ENCODE data around the gene XRCC6.
"Not testable (repeated sequence)": the region's sequence is repeated elsewhere in the genome, so short reads cannot be mapped to it uniquely, and the experiment has no call there.

The XRCC6 gene

GRCh38 chr22:41621099-41621910 is at the start of gene XRCC6:
Gene XRCC6 (plus strand): TSS chr22:41621295. CDS start chr22:41622005, 710 bp downstream.
- peak within 1 kb of the TSS; percentile 95 for H3K4me3 ChIP-seq (ENCODE audit: low read length)
- no peaks in the 10 kb centered on the region for H3K27me3 ChIP-seq (ENCODE audit: control insufficient read depth, insufficient read depth, low read length)
- no peaks in the 10 kb centered on the region for H3K36me3 ChIP-seq (ENCODE audit: control insufficient read depth, insufficient read depth, low read length)
- peaks cover 26% of the 10 kb centered on the region for H3K4me1 ChIP-seq (ENCODE audit: control insufficient read depth, insufficient read depth, low read length)
- peak within 1 kb of the TSS; percentile 94 for H3K9ac ChIP-seq (ENCODE audit: low read length)
- no peaks in the 10 kb centered on the region for H3K9me3 ChIP-seq (ENCODE audit: control insufficient read depth, low read length)

GRCh38 chr22:41571786-41572185 is 49.3 kb upstream of the XRCC6 start:
- H3K4me1 ChIP-seq (ENCODE audit: control insufficient read depth, insufficient read depth, low read length), result no peaks in the 10 kb centered on the region
- no peak overlapping the region for H3K9ac ChIP-seq (ENCODE audit: low read length)
- no peak overlapping the region for H3K4me3 ChIP-seq (ENCODE audit: low read length)
- H3K36me3 ChIP-seq (ENCODE audit: control insufficient read depth, insufficient read depth, low read length), result peaks cover 4% of the 10 kb centered on the region
- H3K9me3 ChIP-seq (ENCODE audit: control insufficient read depth, low read length), result no peaks in the 10 kb centered on the region
- no peaks in the 10 kb centered on the region for H3K27me3 ChIP-seq (ENCODE audit: control insufficient read depth, insufficient read depth, low read length)

GRCh38 chr22:41572305-41572704 is 48.8 kb upstream of the XRCC6 start:
- not testable (repeated sequence) for H3K36me3 ChIP-seq (ENCODE audit: control insufficient read depth, insufficient read depth, low read length); H3K27me3 ChIP-seq (ENCODE audit: control insufficient read depth, insufficient read depth, low read length); H3K4me3 ChIP-seq (ENCODE audit: low read length); H3K9me3 ChIP-seq (ENCODE audit: control insufficient read depth, low read length); H3K4me1 ChIP-seq (ENCODE audit: control insufficient read depth, insufficient read depth, low read length); H3K9ac ChIP-seq (ENCODE audit: low read length)

- no peaks in the 10 kb centered on the region for H3K4me1 ChIP-seq (ENCODE audit: control insufficient read depth, insufficient read depth, low read length)
- H3K9me3 ChIP-seq (ENCODE audit: control insufficient read depth, low read length), result no peaks in the 10 kb centered on the region
- no peak overlapping the region for H3K9ac ChIP-seq (ENCODE audit: low read length)
Observed at GRCh38 chr22:41573677-41574076, 47.4 kb upstream of the XRCC6 start.

GRCh38 chr22:41574847-41575381 is 46.2 kb upstream of the XRCC6 start:
- Histone ChIP-seq H3K9me3 (ENCODE audit: control insufficient read depth, low read length) (no peaks in the 10 kb centered on the region), H3K27me3 (ENCODE audit: control insufficient read depth, insufficient read depth, low read length) (no peaks in the 10 kb centered on the region), H3K9ac (ENCODE audit: low read length) (no peak overlapping the region), H3K4me3 (ENCODE audit: low read length) (no peak overlapping the region), H3K36me3 (ENCODE audit: control insufficient read depth, insufficient read depth, low read length) (peaks cover 18% of the 10 kb centered on the region), H3K4me1 (ENCODE audit: control insufficient read depth, insufficient read depth, low read length) (peaks cover 9% of the 10 kb centered on the region)

More at GRCh38 chr22:41573677-41574076, 47.4 kb upstream of the XRCC6 start:
- no peak overlapping the region for H3K4me3 ChIP-seq (ENCODE audit: low read length)
- H3K36me3 ChIP-seq (ENCODE audit: control insufficient read depth, insufficient read depth, low read length), result peaks cover 14% of the 10 kb centered on the region
- H3K27me3 ChIP-seq (ENCODE audit: control insufficient read depth, insufficient read depth, low read length), result no peaks in the 10 kb centered on the region

GRCh38 chr22:41575533-41575932 is 45.6 kb upstream of the XRCC6 start:
- H3K9me3 ChIP-seq (ENCODE audit: control insufficient read depth, low read length), result no peaks in the 10 kb centered on the region
- no peak overlapping the region for H3K4me3 ChIP-seq (ENCODE audit: low read length)
- H3K4me1 ChIP-seq (ENCODE audit: control insufficient read depth, insufficient read depth, low read length), result peaks cover 9% of the 10 kb centered on the region
- H3K9ac ChIP-seq (ENCODE audit: low read length), result no peak overlapping the region
- no peaks in the 10 kb centered on the region for H3K27me3 ChIP-seq (ENCODE audit: control insufficient read depth, insufficient read depth, low read length)
- peaks cover 23% of the 10 kb centered on the region for H3K36me3 ChIP-seq (ENCODE audit: control insufficient read depth, insufficient read depth, low read length)

GRCh38 chr22:41576877-41577276 is 44.2 kb upstream of the XRCC6 start:
- Histone ChIP-seq H3K4me1 (ENCODE audit: control insufficient read depth, insufficient read depth, low read length) (peaks cover 9% of the 10 kb centered on the region), H3K4me3 (ENCODE audit: low read length) (no peak overlapping the region), H3K27me3 (ENCODE audit: control insufficient read depth, insufficient read depth, low read length) (no peaks in the 10 kb centered on the region), H3K9me3 (ENCODE audit: control insufficient read depth, low read length) (no peaks in the 10 kb centered on the region), H3K36me3 (ENCODE audit: control insufficient read depth, insufficient read depth, low read length) (peaks cover 23% of the 10 kb centered on the region), H3K9ac (ENCODE audit: low read length) (no peak overlapping the region)

GRCh38 chr22:41578114-41578513 is 43.0 kb upstream of the XRCC6 start:
- Histone ChIP-seq H3K9me3 (ENCODE audit: control insufficient read depth, low read length) (no peaks in the 10 kb centered on the region), H3K4me1 (ENCODE audit: control insufficient read depth, insufficient read depth, low read length) (peaks cover 9% of the 10 kb centered on the region), H3K9ac (ENCODE audit: low read length) (no peak overlapping the region), H3K4me3 (ENCODE audit: low read length) (no peak overlapping the region), H3K36me3 (ENCODE audit: control insufficient read depth, insufficient read depth, low read length) (peaks cover 23% of the 10 kb centered on the region), H3K27me3 (ENCODE audit: control insufficient read depth, insufficient read depth, low read length) (no peaks in the 10 kb centered on the region)

- H3K9me3 ChIP-seq (ENCODE audit: control insufficient read depth, low read length), result no peaks in the 10 kb centered on the region
- H3K4me1 ChIP-seq (ENCODE audit: control insufficient read depth, insufficient read depth, low read length), result peaks cover 11% of the 10 kb centered on the region
- no peak overlapping the region for H3K4me3 ChIP-seq (ENCODE audit: low read length)
- peak overlapping the region; percentile 14 for H3K9ac ChIP-seq (ENCODE audit: low read length)
- H3K36me3 ChIP-seq (ENCODE audit: control insufficient read depth, insufficient read depth, low read length), result peaks cover 26% of the 10 kb centered on the region
- no peaks in the 10 kb centered on the region for H3K27me3 ChIP-seq (ENCODE audit: control insufficient read depth, insufficient read depth, low read length)
Observed at GRCh38 chr22:41578818-41579217, 42.3 kb upstream of the XRCC6 start.

- peak overlapping the region; percentile 14 for H3K9ac ChIP-seq (ENCODE audit: low read length)
- H3K9me3 ChIP-seq (ENCODE audit: control insufficient read depth, low read length), result no peaks in the 10 kb centered on the region
- no peaks in the 10 kb centered on the region for H3K27me3 ChIP-seq (ENCODE audit: control insufficient read depth, insufficient read depth, low read length)
- peaks cover 17% of the 10 kb centered on the region for H3K4me1 ChIP-seq (ENCODE audit: control insufficient read depth, insufficient read depth, low read length)
- peaks cover 30% of the 10 kb centered on the region for H3K36me3 ChIP-seq (ENCODE audit: control insufficient read depth, insufficient read depth, low read length)
- no peak overlapping the region for H3K4me3 ChIP-seq (ENCODE audit: low read length)
Observed at GRCh38 chr22:41579297-41579996, 41.6 kb upstream of the XRCC6 start.

GRCh38 chr22:41579997-41580355 is 41.1 kb upstream of the XRCC6 start:
- no peaks in the 10 kb centered on the region for H3K27me3 ChIP-seq (ENCODE audit: control insufficient read depth, insufficient read depth, low read length)
- peaks cover 30% of the 10 kb centered on the region for H3K36me3 ChIP-seq (ENCODE audit: control insufficient read depth, insufficient read depth, low read length)
- H3K9ac ChIP-seq (ENCODE audit: low read length), result no peak overlapping the region
- H3K9me3 ChIP-seq (ENCODE audit: control insufficient read depth, low read length), result no peaks in the 10 kb centered on the region
- H3K4me1 ChIP-seq (ENCODE audit: control insufficient read depth, insufficient read depth, low read length), result peaks cover 23% of the 10 kb centered on the region
- no peak overlapping the region for H3K4me3 ChIP-seq (ENCODE audit: low read length)

GRCh38 chr22:41582694-41583093 is 38.4 kb upstream of the XRCC6 start:
- Histone ChIP-seq H3K9me3 (ENCODE audit: control insufficient read depth, low read length) (no peaks in the 10 kb centered on the region), H3K4me1 (ENCODE audit: control insufficient read depth, insufficient read depth, low read length) (peaks cover 33% of the 10 kb centered on the region), H3K9ac (ENCODE audit: low read length) (no peak overlapping the region), H3K27me3 (ENCODE audit: control insufficient read depth, insufficient read depth, low read length) (no peaks in the 10 kb centered on the region), H3K4me3 (ENCODE audit: low read length) (no peak overlapping the region), H3K36me3 (ENCODE audit: control insufficient read depth, insufficient read depth, low read length) (peaks cover 19% of the 10 kb centered on the region)
